Measurements from ENCODE around the gene PIK3C3. TPM values are rescaled to one million over a fixed set of nuclear protein-coding genes. Genes with fewer than 3 reads are reported as not detected.

The PIK3C3 gene
- total and polyA plus RNA-seq, 11 donors = 9.5 to 44.3 (median 28.2) TPM

DNA sequence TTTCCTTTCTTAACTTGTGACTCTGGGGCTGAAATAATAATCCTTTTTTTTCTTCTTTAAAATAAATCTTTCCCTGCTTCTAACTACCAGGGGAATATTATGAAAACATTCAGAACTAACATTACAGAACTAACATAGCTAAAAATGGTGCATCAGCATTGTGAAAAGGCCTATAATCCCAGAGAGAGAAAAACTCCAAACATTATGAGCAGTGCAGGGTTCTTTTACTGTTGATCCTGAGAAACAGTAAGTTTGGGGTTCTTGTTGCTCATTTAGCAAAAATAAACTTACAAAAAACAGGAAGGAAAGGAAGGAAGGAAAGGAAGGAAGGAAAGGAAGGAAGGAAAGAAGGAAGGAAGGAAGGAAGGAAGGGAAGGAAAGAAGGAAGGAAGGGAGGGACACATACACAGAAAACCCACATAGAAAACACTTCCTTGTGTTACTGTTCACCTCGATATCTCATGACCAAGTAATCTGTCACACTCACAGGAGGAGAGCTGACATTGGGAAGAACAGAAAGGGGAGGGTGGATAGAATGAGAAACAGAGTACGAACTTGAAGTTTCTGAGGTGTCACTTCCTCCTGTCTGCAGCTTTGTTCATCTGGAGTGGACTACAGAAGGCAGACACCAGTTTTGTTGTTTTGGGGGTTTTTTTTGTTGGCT is 18.4 kb upstream of the PIK3C3 start:
- TF ChIP-seq POLR2A (IDR thresholded peaks at IDR 0.05) (no peak), CTCF (IDR thresholded peaks at IDR 0.05) (no peak)
- DNase-seq = no peak
- WGBS, 4 donors = 13 to 23% (median 15%) methylated on average over 2 of the region's 2 CpGs

DNA sequence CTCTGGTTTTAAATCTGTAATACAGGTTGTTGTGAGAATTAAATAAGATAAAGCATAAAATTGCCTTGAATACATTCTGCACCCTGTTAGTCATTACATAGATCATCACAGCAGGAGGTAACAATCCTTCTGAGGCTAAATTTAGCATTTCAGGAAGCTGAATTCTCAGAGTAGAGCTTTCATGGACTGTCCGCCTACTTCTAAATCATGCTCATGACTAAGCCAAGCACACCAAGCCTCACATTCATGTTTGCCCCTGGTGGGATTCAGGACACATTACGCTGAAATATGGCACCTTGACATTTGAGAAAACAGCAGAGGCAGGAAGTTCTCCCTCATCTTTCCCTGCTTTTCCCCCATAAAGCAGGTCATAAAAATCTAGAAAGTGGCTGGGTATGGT is 16.6 kb upstream of the PIK3C3 start:
- ATAC-seq (no peak), DNase-seq (no peak)
- peaks cover 0 to 12% (median 0%) of the 10 kb centered on the region in 12 donors for H3K4me1 ChIP-seq
- no peaks in the 10 kb centered on the region for H3K36me3 ChIP-seq
- intact Hi-C loops (cut with DNase I) = no loop called here
- H3K27me3 ChIP-seq = peaks cover 0 to 7% (median 0%) of the 10 kb centered on the region in 9 donors
- no peak overlapping the region for H3K4me3 ChIP-seq
- WGBS, 4 donors = 87 to 98% (median 94%) methylated on average over 2 of the region's 2 CpGs
- TF ChIP-seq POLR2A (IDR thresholded peaks at IDR 0.05) = no peak
- no peak for TF ChIP-seq CTCF (IDR thresholded peaks at IDR 0.05)
- H3K27ac ChIP-seq = no peak overlapping the region
- H3K9me3 ChIP-seq = no peaks in the 10 kb centered on the region

More for the DNA sequence above, 18.4 kb upstream of the PIK3C3 start:
- Histone ChIP-seq H3K9me3 (peaks cover 0 to 5% (median 0%) of the 10 kb centered on the region in 12 donors), H3K27me3 (peaks cover 0 to 1% (median 0%) of the 10 kb centered on the region in 9 donors), H3K4me1 (peaks cover 0 to 12% (median 0%) of the 10 kb centered on the region in 12 donors), H3K27ac (no peak overlapping the region), H3K36me3 (no peaks in the 10 kb centered on the region), H3K4me3 (no peak overlapping the region)
- no peak for ATAC-seq
- intact Hi-C loops (cut with DNase I) = no loop called here

- H3K27me3 ChIP-seq = peaks cover 0 to 12% (median 2%) of the 10 kb centered on the region in 9 donors
These were observed 15.7 kb upstream of the PIK3C3 start for GRCh38 chr18:41939326-41939725.

More at GRCh38 chr18:41939326-41939725, 15.7 kb upstream of the PIK3C3 start:
- DNase-seq (no peak), ATAC-seq (no peak)
- no peaks in the 10 kb centered on the region for H3K9me3 ChIP-seq
- H3K4me3 ChIP-seq = no peak overlapping the region
- intact Hi-C loops (cut with DNase I) = no loop called here
- no peak for TF ChIP-seq CTCF (IDR thresholded peaks at IDR 0.05)
- no peak for TF ChIP-seq POLR2A (IDR thresholded peaks at IDR 0.05)
- no peaks in the 10 kb centered on the region for H3K36me3 ChIP-seq
- H3K4me1 ChIP-seq = peaks cover 0 to 12% (median 0%) of the 10 kb centered on the region in 12 donors
- H3K27ac ChIP-seq = no peak overlapping the region
- 69 to 83% (median 81%) methylated on average over 1 of the region's 1 CpG for WGBS, 4 donors

Measured in heart left ventricle (tissue), 16 donors.